Karpas-422 (cell line): ENCODE data around the gene ECI1. TPM values are rescaled to one million over a fixed set of nuclear protein-coding genes. Genes with fewer than 3 reads are reported as not detected.

Source experiments
- DNase-seq: peaks from one replicate; pipeline ENCODE4 v3.0.0-alpha.2; 2015
- H2AFZ ChIP-seq: fragments of 200-600 bp; sonication (generic); 2 replicates; pipeline ENCODE4 v1.6.1; 2014; ENCODE audit warnings: antibody characterized with exemption, low read length, mixed read lengths
- H3K27ac ChIP-seq: fragments of 200-600 bp; sonication (generic); 2 replicates; pipeline ENCODE4 v1.5.1; 2014; ENCODE audit warnings: mild to moderate bottlenecking, low read length, moderate library complexity
- H3K27me3 ChIP-seq: fragments of 200-600 bp; sonication (generic); 2 replicates; pipeline ENCODE4 v1.6.1; 2014; ENCODE audit warnings: low read length, mixed read lengths
- H3K36me3 ChIP-seq: fragments of 200-600 bp; sonication (generic); 2 replicates; pipeline ENCODE4 v1.6.1; 2014; ENCODE audit warnings: low read length, mixed read lengths; ENCODE audit not compliant: insufficient read depth
- H3K4me1 ChIP-seq: fragments of 200-600 bp; sonication (generic); 2 replicates; pipeline ENCODE4 v1.6.1; 2014; ENCODE audit warnings: mild to moderate bottlenecking, low read length, mixed read lengths
- H3K4me2 ChIP-seq: fragments of 200-600 bp; sonication (generic); 2 replicates; pipeline ENCODE4 v1.6.1; 2014; ENCODE audit warnings: low read length, low read depth, mild to moderate bottlenecking; ENCODE audit not compliant: poor library complexity, severe bottlenecking
- H3K4me3 ChIP-seq: fragments of 200-600 bp; sonication (generic); 2 replicates; pipeline ENCODE4 v1.5.1; 2014; ENCODE audit warnings: mild to moderate bottlenecking, antibody characterized with exemption, low read length, mixed read lengths
- H3K79me2 ChIP-seq: fragments of 200-600 bp; sonication (generic); 2 replicates; pipeline ENCODE4 v1.6.1; 2014; ENCODE audit warnings: mild to moderate bottlenecking, low read length, mixed read lengths
- H3K9ac ChIP-seq: fragments of 200-600 bp; sonication (generic); 2 replicates; pipeline ENCODE4 v1.6.0; 2014; ENCODE audit warnings: low read length
- H3K9me2 ChIP-seq: fragments of 200-600 bp; sonication (generic), shearing (Covaris generic); replicated peaks from 2 replicates; pipeline ENCODE4 v1.6.0; 2014; ENCODE audit warnings: mild to moderate bottlenecking, low read length, moderate library complexity; ENCODE audit not compliant: insufficient read depth
- H3K9me3 ChIP-seq: fragments of 300-700, 200-600 bp; sonication (generic); 2 replicates; pipeline ENCODE4 v1.6.1; 2014; ENCODE audit warnings: low read length, mixed read lengths
- H4K20me1 ChIP-seq: fragments of 200-600 bp; sonication (generic); 2 replicates; pipeline ENCODE4 v1.6.1; 2014; ENCODE audit warnings: mild to moderate bottlenecking, antibody characterized with exemption, low read length, low read depth; ENCODE audit not compliant: insufficient read depth
- total RNA-seq: library from RNA; depleted of rRNA; stranded (reverse); fragments of >200 nt; shearing (Covaris generic); gene quantifications from 2 replicates; pipeline ENCODE4 v1.2.3, GENCODE V29; 2014; ENCODE audit warnings: low replicate concordance

The ECI1 gene
- total RNA-seq, 1 experiment from 2014 or later, result 24.4 TPM

DNA sequence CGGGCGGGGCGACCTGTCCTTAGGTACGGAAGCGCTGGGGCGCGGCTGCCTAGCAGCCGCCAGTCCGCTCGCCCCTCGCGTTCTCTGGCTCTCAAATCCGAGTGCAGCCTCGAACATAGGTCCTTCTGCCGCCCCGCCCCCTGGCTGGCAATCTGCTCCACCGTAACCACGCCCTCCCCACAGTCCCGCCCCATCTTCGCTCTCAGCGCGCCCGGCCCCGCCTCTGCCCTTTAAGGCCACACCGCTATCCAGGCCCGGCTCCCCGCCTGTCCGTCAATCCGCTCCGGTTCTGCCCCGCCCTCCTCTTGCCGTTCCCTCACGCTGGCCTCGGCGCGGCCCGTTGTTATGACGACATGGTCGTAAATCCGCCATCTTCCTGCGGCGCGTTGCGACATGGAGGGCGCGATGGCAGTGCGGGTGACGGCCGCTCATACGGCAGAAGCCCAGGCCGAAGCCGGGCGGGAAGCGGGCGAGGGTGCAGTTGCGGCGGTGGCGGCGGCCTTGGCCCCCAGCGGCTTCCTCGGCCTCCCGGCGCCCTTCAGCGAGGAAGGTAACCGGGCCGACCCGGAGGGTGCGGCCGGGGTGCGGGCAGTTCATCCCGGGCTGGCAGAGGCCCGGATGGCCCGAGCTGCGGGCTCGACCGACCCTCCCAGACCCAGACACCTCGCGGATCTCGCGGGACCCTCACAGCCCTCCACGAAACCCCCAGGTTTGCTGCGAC lies 28.0 kb downstream of the ECI1 start, which contains the start of gene E4F1:
Gene E4F1 (plus strand): TSS at position 371 of the 721 bp plus-strand sequence. CDS start 23 bp downstream, at position 394.
- Histone ChIP-seq H3K79me2 (peaks cover 46% of the 10 kb centered on the region), H4K20me1 (peaks cover 19% of the 10 kb centered on the region; the same call in 1 of the 2 replicates), H3K9ac (peak within 1 kb of the TSS; percentile 96), H3K27me3 (no peaks in the 10 kb centered on the region), H3K4me2 (peak within 1 kb of the TSS; percentile 93), H3K4me3 (peak within 1 kb of the TSS; percentile 99), H3K27ac (peak within 1 kb of the TSS; percentile 79), H3K9me3 (no peaks in the 10 kb centered on the region), H3K36me3 (no peaks in the 10 kb centered on the region), H3K4me1 (peaks cover 9% of the 10 kb centered on the region), H2AFZ (no peak within 1 kb of the TSS), H3K9me2 (no peaks in the 10 kb centered on the region)
- DNase-seq, result peak; percentile 100

DNA sequence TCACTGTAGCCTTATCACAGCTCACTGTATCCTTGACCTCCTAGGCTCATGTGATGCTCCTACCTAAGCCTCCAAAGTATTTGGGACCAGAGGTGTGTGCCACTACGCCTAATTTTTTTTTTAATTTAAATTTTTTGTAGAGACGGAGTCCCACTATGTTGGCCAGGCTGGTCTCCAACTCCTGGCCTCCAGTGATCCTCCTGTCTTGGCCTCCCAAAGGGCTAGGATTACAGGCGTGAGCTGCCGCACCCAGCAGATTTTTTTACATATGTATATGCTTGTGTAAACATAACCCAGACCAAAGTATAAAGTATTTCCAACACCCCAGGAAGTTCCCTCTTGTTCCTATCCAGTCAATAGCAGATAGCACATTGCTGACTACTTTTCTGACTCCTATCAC lies 35.1 kb downstream of the ECI1 start:
- H3K79me2 ChIP-seq, result peaks cover 34% of the 10 kb centered on the region
- DNase-seq, result no peak
- no peaks in the 10 kb centered on the region for H3K9me2 ChIP-seq
- peak overlapping the region; percentile 32; the same call in 1 of the 2 replicates for H3K4me3 ChIP-seq
- H3K4me1 ChIP-seq, result peaks cover 28% of the 10 kb centered on the region
- H3K4me2 ChIP-seq, result peak overlapping the region; percentile 30
- no peak overlapping the region for H3K9ac ChIP-seq
- no peak overlapping the region for H3K27ac ChIP-seq
- H4K20me1 ChIP-seq, result peaks cover 16% of the 10 kb centered on the region; the same call in 1 of the 2 replicates
- no peaks in the 10 kb centered on the region for H3K36me3 ChIP-seq
- H3K9me3 ChIP-seq, result no peaks in the 10 kb centered on the region
- no peaks in the 10 kb centered on the region for H3K27me3 ChIP-seq
- H2AFZ ChIP-seq, result no peak overlapping the region

- H3K4me3 ChIP-seq, result peak within 1 kb of the TSS; percentile 83
- no peaks in the 10 kb centered on the region for H3K9me2 ChIP-seq
- peaks cover 28% of the 10 kb centered on the region for H3K4me1 ChIP-seq
- H3K27ac ChIP-seq, result peak within 1 kb of the TSS; percentile 87
- no peaks in the 10 kb centered on the region for H3K9me3 ChIP-seq
- no peak within 1 kb of the TSS for H2AFZ ChIP-seq
- DNase-seq, result no peak
- H3K79me2 ChIP-seq, result peaks cover 34% of the 10 kb centered on the region
- H3K9ac ChIP-seq, result peak within 1 kb of the TSS; percentile 96
- no peaks in the 10 kb centered on the region for H3K27me3 ChIP-seq
- H4K20me1 ChIP-seq, result peaks cover 16% of the 10 kb centered on the region; the same call in 1 of the 2 replicates
- peak within 1 kb of the TSS; percentile 93 for H3K4me2 ChIP-seq
- no peaks in the 10 kb centered on the region for H3K36me3 ChIP-seq
Observed at GRCh38 chr16:2214719-2214968, 36.7 kb downstream of the ECI1 start, which contains the start of gene PGP. Gene PGP, minus strand, starts transcription at chr16:2214840. Its CDS starts 63 bp downstream, at chr16:2214777.

- peak overlapping the region; percentile 68 for H3K27ac ChIP-seq
Observed at GRCh38 chr16:2213817-2214718, 37.3 kb downstream of the ECI1 start.

DNA sequence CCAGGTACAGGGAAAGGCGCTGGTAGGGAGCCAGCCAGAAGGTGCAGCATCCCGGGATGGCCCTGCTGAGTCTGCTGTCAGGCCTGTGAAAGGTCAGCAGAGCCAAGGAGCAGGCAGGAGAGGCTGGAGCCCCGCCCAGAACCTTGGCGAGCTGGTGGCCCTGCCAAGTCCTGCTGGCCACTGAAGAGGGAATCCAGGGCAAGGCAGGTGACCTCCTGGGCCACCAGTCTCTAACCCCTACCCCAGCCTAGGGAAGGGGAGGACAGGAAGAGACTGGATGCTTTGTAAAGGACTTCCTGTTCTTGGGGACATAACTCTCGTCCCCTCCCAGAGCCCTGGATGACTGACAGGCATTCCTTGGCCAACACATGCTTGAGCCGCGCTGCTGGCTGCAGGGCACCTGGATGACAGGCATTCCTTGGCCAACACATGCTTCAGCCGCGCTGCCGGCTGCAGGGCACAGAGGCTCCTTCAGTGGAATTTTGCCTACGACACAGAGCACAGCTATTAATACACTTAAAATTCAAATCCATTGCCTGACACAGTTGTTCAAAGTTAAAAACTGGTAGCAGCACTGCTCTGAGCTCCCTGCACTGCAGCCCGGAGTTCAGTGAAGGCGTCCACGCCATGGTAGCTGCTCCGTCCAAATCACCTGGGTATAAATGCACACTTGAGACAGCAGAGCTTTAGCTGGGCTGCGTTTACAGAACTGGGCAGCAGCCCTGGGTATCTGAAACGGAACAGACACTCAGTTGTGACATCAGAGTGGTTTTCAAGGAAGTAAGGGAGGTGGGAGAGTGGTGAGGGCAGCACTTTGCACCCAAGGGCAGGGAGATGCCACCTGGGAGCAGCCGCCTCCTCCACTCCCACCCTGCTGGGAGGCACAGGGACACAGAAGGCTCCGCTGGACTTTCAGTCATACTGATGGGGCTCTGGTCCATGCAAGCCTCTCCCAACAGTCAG lies 38.7 kb downstream of the ECI1 start:
- Histone ChIP-seq H3K4me2 (peak overlapping the region; percentile 81), H2AFZ (no peak overlapping the region), H3K27me3 (no peaks in the 10 kb centered on the region), H3K36me3 (no peaks in the 10 kb centered on the region), H3K27ac (peak overlapping the region; percentile 67), H3K9ac (peak overlapping the region; percentile 96), H3K4me3 (peak overlapping the region; percentile 81), H3K9me2 (no peaks in the 10 kb centered on the region), H3K9me3 (no peaks in the 10 kb centered on the region), H4K20me1 (peaks cover 16% of the 10 kb centered on the region; the same call in 1 of the 2 replicates), H3K4me1 (peaks cover 32% of the 10 kb centered on the region), H3K79me2 (peaks cover 41% of the 10 kb centered on the region)
- peak; percentile 71 for DNase-seq

More at GRCh38 chr16:2213817-2214718, 37.3 kb downstream of the ECI1 start:
- H2AFZ ChIP-seq, result no peak overlapping the region
- peaks cover 34% of the 10 kb centered on the region for H3K79me2 ChIP-seq
- H3K9me2 ChIP-seq, result no peaks in the 10 kb centered on the region
- peaks cover 28% of the 10 kb centered on the region for H3K4me1 ChIP-seq
- H3K9ac ChIP-seq, result peak overlapping the region; percentile 96
- H4K20me1 ChIP-seq, result peaks cover 16% of the 10 kb centered on the region; the same call in 1 of the 2 replicates
- H3K9me3 ChIP-seq, result no peaks in the 10 kb centered on the region
- no peaks in the 10 kb centered on the region for H3K36me3 ChIP-seq
- peak; percentile 66 for DNase-seq
- no peaks in the 10 kb centered on the region for H3K27me3 ChIP-seq
- peak overlapping the region; percentile 81 for H3K4me2 ChIP-seq
- peak overlapping the region; percentile 81 for H3K4me3 ChIP-seq

GRCh38 chr16:2211923-2212347 lies 39.5 kb downstream of the ECI1 start:
- peaks cover 16% of the 10 kb centered on the region; the same call in 1 of the 2 replicates for H4K20me1 ChIP-seq
- H3K4me1 ChIP-seq, result peaks cover 39% of the 10 kb centered on the region
- H3K4me3 ChIP-seq, result peak overlapping the region; percentile 81; the same call in 1 of the 2 replicates
- peak overlapping the region; percentile 81 for H3K4me2 ChIP-seq
- H3K9ac ChIP-seq, result peak overlapping the region; percentile 96
- peak; percentile 73 for DNase-seq
- H3K9me2 ChIP-seq, result no peaks in the 10 kb centered on the region
- no peaks in the 10 kb centered on the region for H3K27me3 ChIP-seq
- H3K9me3 ChIP-seq, result no peaks in the 10 kb centered on the region
- H3K27ac ChIP-seq, result peak overlapping the region; percentile 67
- H3K79me2 ChIP-seq, result peaks cover 44% of the 10 kb centered on the region
- no peak overlapping the region for H2AFZ ChIP-seq
- 0 out of 2 replicates have a peak, but pooled peaks cover 3% of the 10 kb centered on the region for H3K36me3 ChIP-seq
